Endometrial microvascular endothelial cells (primary cell): Measurements from ENCODE around the gene NR3C1. TPM values are rescaled to one million over a fixed set of nuclear protein-coding genes. Genes with fewer than 3 reads are reported as not detected.

Source experiments
- in situ Hi-C: cut with HindIII; loops from 2 replicates; pipeline ENCODE4 v1.10.0; 2017; ENCODE audit warnings: low sequenced_read_pairs, low pct_unique_long_range_greater_than_20kb; ENCODE audit errors: inconsistent ontology term
- total RNA-seq: library from RNA; depleted of rRNA; stranded (reverse); fragments of >200 nt; gene quantifications from one replicate; pipeline ENCODE4 v1.2.3, GENCODE V29; 2015; ENCODE audit errors: inconsistent ontology term

Gene NR3C1
- total RNA-seq, 1 donor from 2014 or later, result 25.9 TPM

DNA sequence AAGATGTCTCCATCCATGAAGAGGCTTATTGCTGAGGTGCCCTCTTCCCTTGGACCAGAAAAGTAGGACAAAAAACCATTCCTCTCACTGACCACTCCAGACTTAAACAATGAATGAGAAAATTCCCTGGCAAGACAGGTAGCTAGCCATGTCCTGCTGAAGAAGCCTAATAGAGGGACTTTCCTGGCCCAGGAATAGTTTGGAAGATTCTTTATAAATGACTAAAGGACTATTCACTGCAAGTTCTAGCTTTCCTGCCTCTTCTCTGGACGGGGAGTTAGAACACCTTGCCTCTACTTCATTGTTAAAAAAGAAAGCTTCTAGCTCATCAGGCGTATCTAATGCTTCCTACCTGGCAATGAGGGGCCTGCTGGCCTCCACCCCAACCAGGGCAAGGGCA lies 153.6 kb downstream of the NR3C1 start:
- in situ Hi-C loops, result no loop called here

GRCh38 chr5:143248822-143249579 lies 154.5 kb downstream of the NR3C1 start:
- in situ Hi-C loops, result no loop called here

DNA sequence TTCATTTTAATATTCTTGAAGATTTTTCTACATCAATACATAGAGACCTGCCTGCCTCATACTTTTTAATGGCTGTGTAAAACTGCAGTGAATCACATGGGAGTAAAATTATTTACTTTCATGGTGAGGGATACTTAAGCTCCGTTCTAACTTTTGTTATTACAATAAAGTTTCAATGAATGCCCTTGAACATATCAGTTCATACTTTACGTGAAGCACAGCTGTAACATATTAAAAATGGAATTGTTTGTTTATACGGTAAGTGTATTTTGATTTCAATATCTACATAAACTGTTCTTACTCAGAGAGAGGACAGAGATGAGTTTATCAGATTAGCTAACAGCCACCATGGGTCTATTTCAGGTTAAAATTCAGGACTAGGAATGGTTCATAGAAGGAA lies 155.1 kb downstream of the NR3C1 start:
- in situ Hi-C loops, result no loop called here

DNA sequence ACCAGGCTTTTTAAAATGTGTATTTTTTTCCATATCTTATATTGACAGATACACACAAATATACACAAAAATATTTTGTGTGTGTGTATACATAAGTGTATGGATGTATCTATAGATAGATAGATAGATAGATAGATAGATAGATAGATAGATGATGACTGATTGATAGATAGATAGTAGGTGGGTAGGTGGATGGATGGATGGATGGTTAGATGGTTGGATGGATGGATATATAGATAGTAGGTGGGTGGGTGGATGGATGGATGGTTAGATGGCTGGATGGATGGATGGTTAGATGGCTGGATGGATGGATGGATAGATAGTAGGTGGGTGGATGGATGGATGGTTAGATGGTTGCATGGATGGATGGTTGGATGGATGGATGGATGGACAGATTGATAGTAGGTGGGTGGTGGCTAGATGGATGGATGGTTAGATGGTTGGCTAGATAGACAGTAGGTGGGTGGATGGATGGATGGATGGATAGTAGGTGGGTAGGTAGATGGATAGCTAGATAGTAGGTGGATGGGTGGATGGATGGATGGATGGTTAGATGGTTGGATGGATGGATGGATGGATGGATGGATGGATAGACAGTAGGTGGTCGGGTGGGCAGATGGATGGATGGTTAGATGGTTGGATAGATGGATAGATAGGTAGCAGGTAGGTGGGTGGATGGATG lies 156.2 kb downstream of the NR3C1 start:
- in situ Hi-C loops, result no loop called here

GRCh38 chr5:143245929-143246561 lies 157.4 kb downstream of the NR3C1 start:
- in situ Hi-C loops, result no loop called here

- in situ Hi-C loops, result no loop called here
Measured at GRCh38 chr5:143244990-143245389, 158.5 kb downstream of the NR3C1 start.

GRCh38 chr5:143244000-143244736 lies 159.3 kb downstream of the NR3C1 start:
- in situ Hi-C loops, result no loop called here

GRCh38 chr5:143243103-143243502 lies 160.4 kb downstream of the NR3C1 start:
- in situ Hi-C loops, result no loop called here

DNA sequence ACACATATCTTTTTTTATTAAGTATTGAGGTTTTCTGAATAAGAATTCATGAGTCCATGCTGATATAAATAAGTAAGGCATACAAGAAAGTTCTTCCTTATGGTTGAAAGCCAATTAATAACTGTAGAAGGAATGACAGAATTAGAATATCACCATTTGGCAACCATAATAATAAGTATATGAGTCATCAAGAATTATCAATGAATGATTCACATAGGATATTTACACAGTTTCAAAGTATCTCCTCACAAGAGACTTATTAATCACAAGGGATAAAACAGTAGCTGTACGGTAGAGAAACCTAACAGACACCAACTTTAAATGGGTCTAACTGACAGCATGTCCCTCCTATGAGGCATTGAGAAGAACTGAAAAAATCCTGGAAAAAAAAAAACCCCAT lies 161.6 kb downstream of the NR3C1 start:
- in situ Hi-C loops, result no loop called here

DNA sequence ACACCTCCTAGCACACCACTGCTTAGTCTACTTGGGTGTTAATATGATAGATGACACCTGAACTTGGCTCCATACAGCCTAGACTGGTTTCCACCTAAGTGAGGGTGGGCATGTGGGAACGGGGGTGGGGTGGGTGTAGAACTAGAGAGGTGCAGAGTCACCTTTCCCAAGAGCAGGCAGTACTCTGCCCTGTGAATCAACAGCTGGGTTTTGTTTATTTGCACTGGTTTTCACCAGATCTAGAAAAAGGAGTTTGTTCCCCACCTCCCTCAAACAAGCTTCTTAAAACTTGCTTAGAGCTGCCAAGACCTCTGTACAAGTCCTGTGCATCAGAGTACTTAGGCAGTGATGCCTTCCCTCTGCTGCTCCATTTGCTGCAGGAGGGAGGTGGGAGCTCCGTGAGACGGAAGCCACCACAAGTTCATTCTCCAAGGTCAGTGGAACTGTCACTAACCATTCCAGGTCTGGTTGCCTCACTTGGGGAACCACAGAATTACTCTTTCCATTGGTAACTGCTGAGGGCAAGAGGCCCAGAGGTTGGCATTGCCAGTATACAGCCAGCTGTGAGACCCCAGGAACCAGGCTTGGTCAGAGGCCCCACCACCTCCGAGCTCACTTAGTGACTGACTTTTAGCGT lies 163.5 kb downstream of the NR3C1 start:
- in situ Hi-C loops, result no loop called here

- in situ Hi-C loops, result no loop called here
Measured at GRCh38 chr5:143238620-143239019, 164.9 kb downstream of the NR3C1 start.

GRCh38 chr5:143237664-143238063 lies 165.8 kb downstream of the NR3C1 start:
- in situ Hi-C loops, result no loop called here

DNA sequence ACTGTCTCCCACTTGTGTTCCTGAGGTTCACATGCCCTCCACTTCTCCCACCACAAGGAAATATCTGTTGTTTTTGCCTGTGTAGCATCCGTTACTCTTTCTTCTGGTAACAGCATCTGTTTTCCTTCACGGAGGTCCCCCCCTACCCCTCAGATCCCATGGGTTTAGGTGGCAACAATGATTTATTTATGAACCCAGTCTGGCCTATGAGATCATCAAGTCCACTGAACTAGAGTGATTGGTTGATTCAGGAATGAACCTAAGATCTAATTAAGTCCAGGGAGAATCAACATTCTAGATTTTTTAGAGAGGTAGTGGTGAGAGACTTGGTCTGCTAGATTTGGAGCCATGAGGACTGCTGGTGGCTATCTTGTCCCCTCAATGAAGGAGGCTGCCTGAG lies 166.8 kb downstream of the NR3C1 start:
- in situ Hi-C loops, result no loop called here

GRCh38 chr5:143235423-143235822 lies 168.1 kb downstream of the NR3C1 start:
- in situ Hi-C loops, result no loop called here

GRCh38 chr5:143234162-143234842 lies 169.2 kb downstream of the NR3C1 start:
- in situ Hi-C loops, result no loop called here

- in situ Hi-C loops, result no loop called here
Measured at GRCh38 chr5:143233031-143233430, 170.5 kb downstream of the NR3C1 start.

- in situ Hi-C loops, result no loop called here
Measured at GRCh38 chr5:143231973-143232812, 171.3 kb downstream of the NR3C1 start.

- in situ Hi-C loops, result no loop called here
Measured at GRCh38 chr5:143231416-143231815, 172.1 kb downstream of the NR3C1 start.
